Renal pelvis (tissue), 4 donors: ENCODE measurements around the gene ALX3. TPM values are rescaled to one million over a fixed set of nuclear protein-coding genes. Genes with fewer than 3 reads are reported as not detected.
A peak's percentile ranks its signal among the peaks of the same experiment; 100 is the strongest.

Experiments
- DNase-seq: peaks from one replicate; pipeline ENCODE4 v3.0.0-alpha.2; 2013
- polyA plus RNA-seq, 3 donors: library from polyadenylated mRNA; unstranded; fragments of 120-200 nt; gene quantifications; one replicate each; pipeline ENCODE4 v1.2.1, GENCODE V29; 2013; ENCODE audit not compliant: insufficient read length in 3 of 3

Gene ALX3
- polyA plus RNA-seq, 3 donors = not detected

DNA sequence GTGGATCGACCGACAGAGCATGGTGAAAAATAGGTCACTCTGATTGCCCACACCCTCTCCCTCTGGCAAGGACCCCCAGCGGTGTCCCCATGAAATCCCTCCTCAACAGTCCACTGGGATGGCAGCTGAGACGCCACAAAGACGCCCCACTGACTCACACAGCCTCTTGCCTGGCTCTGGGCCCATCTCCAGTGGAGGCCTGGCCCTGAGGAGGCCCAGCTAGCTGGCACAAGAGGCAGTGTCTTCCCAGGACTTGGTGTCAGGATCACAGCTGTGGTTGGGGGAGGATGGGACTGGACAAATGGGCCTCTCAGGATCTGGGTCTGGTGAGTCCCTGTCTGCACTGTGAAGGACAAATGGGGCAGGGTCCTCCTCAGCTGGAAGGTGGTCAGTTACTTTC, 4.6 kb downstream of the ALX3 start:
- no peak for DNase-seq

GRCh38 chr1:110064576-110065337, 5.7 kb downstream of the ALX3 start:
- no peak for DNase-seq

- no peak for DNase-seq
Measured at GRCh38 chr1:110063781-110064180, 6.7 kb downstream of the ALX3 start.

DNA sequence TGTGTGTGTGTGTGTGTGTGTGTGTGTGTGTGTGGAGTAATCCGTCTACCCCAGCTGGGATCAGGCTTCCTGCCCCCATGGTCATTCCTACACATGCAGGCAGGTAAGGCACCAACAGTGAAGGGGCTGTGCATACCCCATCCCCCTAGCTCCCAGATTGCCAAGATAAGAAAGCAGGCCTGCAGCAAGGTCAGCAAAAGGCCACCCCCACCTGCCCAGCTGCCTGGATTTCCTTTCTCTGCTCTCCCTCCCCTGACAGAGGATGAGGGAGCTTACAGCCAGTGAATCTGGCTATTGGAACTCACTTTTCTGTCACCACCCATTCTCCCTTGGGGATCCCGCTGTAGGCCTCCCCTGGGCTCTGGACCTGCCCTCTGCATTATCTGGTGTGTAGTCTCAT, 7.9 kb downstream of the ALX3 start:
- DNase-seq = no peak

- DNase-seq = no peak
Measured at GRCh38 chr1:110061341-110061740, 9.1 kb downstream of the ALX3 start.

GRCh38 chr1:110060662-110061060, 9.8 kb downstream of the ALX3 start:
- no peak for DNase-seq

- DNase-seq = no peak
Measured at GRCh38 chr1:110060034-110060661, 10.3 kb downstream of the ALX3 start.

- DNase-seq = peak; percentile 48
Measured at GRCh38 chr1:110059133-110059863, 11.2 kb downstream of the ALX3 start.

- no peak for DNase-seq
Measured at GRCh38 chr1:110058591-110058990, 11.9 kb downstream of the ALX3 start.

DNA sequence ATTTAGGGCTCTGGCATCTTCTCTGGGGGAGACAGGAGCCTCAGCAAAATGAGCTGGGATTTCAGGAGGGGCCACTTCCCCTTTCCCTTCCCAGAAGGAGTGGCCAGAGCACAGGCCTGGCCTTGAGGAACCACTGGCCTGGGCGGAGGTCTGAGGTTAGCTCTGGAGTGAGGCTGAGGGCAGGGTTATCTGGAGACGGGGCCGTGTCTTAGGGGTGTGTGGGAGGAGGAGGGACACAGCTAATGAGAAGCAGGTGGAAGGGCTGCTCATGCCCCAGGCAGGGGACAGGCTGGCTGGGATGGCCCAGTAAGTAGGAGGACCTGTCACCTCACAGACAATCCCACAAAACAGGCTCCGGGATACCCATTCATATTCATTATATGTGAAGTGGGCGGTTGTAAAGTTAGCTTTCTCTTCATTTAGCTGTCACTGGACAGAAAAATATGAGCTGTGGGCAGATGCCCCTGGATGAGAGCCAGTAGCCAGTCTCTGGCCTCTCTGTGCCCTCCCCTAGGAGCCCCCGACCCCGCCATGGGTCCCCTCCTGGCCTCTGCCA, 12.4 kb downstream of the ALX3 start:
- DNase-seq = no peak

GRCh38 chr1:110056776-110057175, 13.7 kb downstream of the ALX3 start:
- DNase-seq = no peak

DNA sequence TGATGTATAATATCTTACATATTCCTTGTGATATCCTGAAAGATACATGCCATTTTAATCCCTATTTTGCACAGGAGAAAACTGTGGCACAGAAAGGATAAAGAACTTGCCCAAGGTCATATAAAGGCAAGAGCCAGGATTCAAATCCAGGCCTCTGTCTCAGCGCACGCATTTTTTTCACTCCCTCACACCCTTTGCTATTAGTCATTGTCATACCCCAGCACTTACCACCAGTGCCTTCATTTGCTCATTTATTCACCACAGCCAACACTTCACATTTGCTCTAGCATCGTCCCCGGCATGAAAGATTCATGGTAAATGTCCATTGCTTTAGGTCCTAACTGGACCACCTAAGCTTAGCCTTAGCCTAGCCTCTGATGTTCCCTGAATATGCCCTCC, 14.2 kb downstream of the ALX3 start:
- DNase-seq = no peak

GRCh38 chr1:110055493-110056284, 14.8 kb downstream of the ALX3 start:
- no peak for DNase-seq

- DNase-seq = no peak
Measured at GRCh38 chr1:110053552-110054428, 16.7 kb downstream of the ALX3 start.

GRCh38 chr1:110051262-110051648, 19.2 kb downstream of the ALX3 start:
- DNase-seq = no peak

DNA sequence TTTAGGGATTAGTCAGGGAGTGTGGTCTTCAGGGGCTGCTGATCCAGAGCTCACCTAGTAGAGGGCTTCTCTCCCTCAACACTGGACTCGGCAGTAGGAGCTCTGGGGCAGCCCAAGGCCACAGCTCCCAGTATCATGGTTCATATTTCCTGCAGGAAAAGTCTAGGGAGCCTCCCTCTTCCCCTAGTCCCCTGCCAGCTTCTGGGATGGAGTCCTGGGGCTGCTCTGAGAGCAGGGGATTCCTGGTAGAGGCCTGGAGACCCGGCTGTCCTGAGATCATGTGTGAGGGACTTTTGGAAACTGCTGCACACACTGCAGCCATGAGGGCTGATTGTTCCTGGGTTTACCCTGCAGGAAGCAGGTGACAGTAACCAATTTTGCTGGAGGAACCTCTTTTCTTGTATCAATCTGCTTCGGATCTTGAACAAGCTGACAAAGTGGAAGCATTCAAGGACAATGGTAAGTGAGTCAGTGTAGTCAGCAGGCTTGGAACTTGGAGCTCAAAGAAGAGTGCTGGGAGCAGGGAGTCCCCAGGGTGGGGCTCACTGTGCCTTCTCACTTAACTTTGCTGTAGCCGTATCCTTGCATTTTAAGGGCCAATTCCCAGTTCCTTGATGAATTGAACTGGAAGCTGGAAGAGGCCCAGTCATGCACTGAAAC, 19.7 kb downstream of the ALX3 start:
- no peak for DNase-seq

GRCh38 chr1:110049801-110050601, 20.5 kb downstream of the ALX3 start:
- no peak for DNase-seq

DNA sequence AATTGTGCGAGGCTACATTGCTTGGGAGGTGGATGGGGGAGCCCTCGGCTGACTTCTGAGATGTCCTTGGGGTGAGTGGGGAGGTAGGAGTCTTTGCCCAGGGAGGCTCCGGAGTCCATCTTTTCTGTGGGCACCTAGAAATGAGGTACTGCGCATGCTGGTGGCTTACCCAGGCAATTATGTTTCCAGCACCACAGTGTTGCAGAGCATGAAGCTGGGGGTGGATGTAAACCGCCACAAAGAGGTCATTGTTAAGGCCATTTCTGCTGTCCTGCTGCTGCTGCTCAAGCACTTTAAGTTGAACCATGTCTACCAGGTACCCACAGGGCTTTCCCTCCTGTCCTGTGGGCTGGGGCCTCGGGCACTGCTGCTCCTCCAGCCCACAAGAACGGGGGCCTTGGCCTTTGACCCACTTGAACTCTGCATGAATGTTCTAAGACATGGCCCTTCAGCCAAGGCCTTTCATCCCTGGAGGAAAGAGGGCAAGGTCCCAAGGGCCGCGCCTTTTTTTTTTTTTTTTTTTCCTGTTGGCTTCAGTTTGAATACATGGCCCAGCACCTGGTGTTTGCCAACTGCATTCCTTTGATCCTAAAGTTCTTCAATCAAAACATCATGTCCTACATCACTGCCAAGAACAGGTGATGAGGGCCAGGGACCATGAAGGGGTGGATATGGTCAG, 21.4 kb downstream of the ALX3 start:
- DNase-seq = no peak

DNA sequence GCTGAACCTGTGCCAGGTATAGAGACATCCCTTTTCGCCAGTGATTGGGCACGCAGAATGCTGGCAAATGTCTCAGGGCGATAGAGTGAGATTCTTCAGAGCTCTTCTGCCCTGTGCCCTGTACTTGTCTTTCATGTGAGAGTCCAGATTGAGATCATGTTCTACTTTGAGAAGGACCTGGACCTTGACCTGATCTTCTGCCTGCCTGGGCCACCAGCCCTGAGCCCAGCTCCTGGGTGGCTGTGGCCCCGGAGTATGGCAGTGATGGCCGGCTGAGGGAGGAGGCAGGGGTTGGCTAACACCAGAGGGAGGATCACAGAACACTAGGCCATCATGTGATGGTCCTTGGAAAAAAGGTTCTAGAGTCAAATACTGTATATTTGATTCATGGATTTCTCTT, 22.2 kb downstream of the ALX3 start:
- DNase-seq = no peak
